Ishikawa (cell line): ENCODE data around the gene KRTAP9-1.

ENCODE experiments used
- EGR1 ChIP-seq: IDR thresholded peaks from 2 replicates; pipeline ENCODE4 v1.6.1; 2012
- EP300 ChIP-seq: IDR thresholded peaks from 2 replicates; pipeline ENCODE4 v1.6.1; 2012; ENCODE audit warnings: borderline replicate concordance
- NFIC ChIP-seq: IDR thresholded peaks from 2 replicates; pipeline ENCODE4 v1.6.1; 2012
- RAD21 ChIP-seq: IDR thresholded peaks from 2 replicates; pipeline ENCODE4 v1.6.1; 2012; ENCODE audit warnings: low read depth
- TAF1 ChIP-seq: IDR thresholded peaks from 2 replicates; pipeline ENCODE4 v1.6.1; 2012; ENCODE audit warnings: low read depth, mild to moderate bottlenecking
- ZBTB7A ChIP-seq: IDR thresholded peaks from 2 replicates; pipeline ENCODE4 v1.6.1; 2012; ENCODE audit warnings: low read depth
- TF ChIP-seq, protein P1 (sequence below): IDR thresholded peaks from 2 replicates; pipeline ENCODE4 v1.6.1; 2012

DNA sequence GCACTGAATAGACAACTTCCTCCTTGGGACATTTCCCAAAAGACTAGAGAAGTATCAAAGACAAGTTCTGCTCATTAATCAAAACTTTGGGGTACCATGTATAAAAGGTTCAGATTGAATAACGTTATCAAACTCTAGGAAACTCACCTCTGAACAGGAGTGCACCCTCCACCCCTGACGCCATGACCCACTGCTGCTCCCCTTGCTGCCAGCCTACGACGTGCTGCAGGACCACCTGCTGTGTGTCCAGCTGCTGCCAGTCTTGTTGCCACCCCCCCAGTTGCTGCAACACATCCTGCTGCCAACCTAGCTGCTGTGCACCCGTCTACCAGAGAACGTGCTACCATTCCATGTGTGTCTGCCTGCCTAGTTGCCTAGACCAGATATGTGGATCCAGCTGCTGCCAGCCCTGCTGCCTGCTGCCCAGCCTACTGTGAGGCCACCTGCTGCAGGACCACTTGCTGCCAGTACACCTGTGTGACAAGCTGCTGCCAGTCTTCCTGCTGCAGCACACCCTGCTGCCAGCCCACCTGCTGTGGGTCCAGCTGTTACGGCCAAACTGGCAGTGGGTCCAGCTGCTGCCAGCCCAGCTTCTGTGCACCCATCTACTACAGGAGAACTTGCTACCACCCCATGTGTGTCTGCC is 23.0 kb downstream of the KRTAP9-1 start:
- TF ChIP-seq, protein P1, sequence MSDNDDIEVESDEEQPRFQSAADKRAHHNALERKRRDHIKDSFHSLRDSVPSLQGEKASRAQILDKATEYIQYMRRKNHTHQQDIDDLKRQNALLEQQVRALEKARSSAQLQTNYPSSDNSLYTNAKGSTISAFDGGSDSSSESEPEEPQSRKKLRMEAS: no peak
- TF ChIP-seq NFIC (no peak), EGR1 (no peak), RAD21 (no peak), EP300 (no peak), TAF1 (no peak), ZBTB7A (no peak)
